Heart left ventricle (tissue), 13 donors: ENCODE measurements around the gene C19orf12.

Experiments
- POLR2A ChIP-seq, 2 donors: fragments of 450-650 bp; IDR thresholded peaks; one replicate each; pipeline ENCODE4 v1.6.1; 2017; ENCODE audit warnings: antibody characterized with exemption in 2 of 2, mild to moderate bottlenecking in 2 of 2, moderate library complexity in 2 of 2
- TF ChIP-seq, protein P1 (sequence below), 12 donors: fragments of 200-600 bp; sonication (generic) in 4 of 12; IDR thresholded peaks; one replicate each; pipeline versions ENCODE4 v1.5.0 to v1.8.0; 2018 to 2022; ENCODE audit warnings: antibody characterized with exemption in 12 of 12, mild to moderate bottlenecking in 5 of 12
- donor health status: ischemic (EF 13 %, LVEDD 7.1; RV severe dilation, severe dysfunction).
- donor health status: DM: no; HTN: yes; CAD: no.
- donor health status: DM: no; HTN: no; CAD: no.
- donor health status: ischemic (EF 25% LVEDD 6.9; RV normal size, moderate dysfunction).
- donor health status: ischemic (EF 25% LVEDD 5.7; RV mildly dilated, moderate dysfunction).
- donor health status: ischemic (EF 35%, LVEDD 5.7; RV mildly dilated, moderate dysfunction).
- donor health status: nonischemic (EF 11% LVEDD 7.7; RV severe dilation, severe dysfunction).
- donor health status: DM: yes; HTN: yes; CAD: no.
- donor health status: PGD.
- donor health status: ischemic (EF 29% LVEDD 5.4; RV normal size, mild dysfunction).
- donor health status: nonischemic (EF 23%, LVEDD 6.1; RV moderate dilation, normal function).

DNA sequence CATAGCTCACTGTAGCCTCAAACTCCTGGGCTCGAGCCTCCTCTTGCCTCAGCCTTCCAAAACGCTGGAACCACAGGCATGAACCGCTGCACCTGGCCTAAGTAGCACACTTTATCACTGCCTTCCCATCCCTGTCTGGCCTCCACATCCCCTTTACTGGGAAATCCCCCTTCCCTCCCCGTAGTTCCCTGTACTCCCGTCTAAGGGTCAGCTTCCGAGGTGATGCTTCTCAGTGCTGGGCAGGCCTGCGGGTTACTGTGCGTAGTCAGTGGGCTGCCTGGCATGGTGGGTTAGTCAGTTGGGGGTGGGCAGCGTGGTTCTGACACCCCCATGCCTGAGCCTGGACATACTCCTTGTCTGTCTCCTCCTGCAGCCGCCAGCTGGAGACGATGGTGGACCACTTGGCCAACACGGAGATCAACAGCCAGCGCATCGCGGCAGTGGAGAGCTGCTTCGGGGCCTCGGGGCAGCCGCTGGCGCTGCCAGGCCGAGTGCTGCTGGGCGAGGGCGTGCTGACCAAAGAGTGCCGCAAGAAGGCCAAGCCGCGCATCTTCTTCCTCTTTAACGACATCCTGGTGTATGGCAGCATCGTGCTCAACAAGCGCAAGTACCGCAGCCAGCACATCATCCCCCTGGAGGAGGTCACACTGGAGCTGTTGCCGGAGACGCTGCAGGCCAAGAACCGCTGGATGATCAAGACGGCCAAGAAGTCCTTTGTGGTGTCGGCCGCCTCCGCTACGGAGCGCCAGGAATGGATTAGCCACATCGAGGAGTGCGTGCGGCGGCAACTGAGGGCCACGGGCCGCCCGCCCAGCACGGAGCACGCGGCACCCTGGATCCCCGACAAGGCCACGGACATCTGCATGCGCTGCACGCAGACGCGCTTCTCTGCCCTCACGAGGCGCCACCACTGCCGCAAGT lies 41.4 kb downstream of the C19orf12 start:
- TF ChIP-seq, protein P1, sequence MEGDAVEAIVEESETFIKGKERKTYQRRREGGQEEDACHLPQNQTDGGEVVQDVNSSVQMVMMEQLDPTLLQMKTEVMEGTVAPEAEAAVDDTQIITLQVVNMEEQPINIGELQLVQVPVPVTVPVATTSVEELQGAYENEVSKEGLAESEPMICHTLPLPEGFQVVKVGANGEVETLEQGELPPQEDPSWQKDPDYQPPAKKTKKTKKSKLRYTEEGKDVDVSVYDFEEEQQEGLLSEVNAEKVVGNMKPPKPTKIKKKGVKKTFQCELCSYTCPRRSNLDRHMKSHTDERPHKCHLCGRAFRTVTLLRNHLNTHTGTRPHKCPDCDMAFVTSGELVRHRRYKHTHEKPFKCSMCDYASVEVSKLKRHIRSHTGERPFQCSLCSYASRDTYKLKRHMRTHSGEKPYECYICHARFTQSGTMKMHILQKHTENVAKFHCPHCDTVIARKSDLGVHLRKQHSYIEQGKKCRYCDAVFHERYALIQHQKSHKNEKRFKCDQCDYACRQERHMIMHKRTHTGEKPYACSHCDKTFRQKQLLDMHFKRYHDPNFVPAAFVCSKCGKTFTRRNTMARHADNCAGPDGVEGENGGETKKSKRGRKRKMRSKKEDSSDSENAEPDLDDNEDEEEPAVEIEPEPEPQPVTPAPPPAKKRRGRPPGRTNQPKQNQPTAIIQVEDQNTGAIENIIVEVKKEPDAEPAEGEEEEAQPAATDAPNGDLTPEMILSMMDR (IDR thresholded peaks at IDR 0.05): no peak
- TF ChIP-seq POLR2A (IDR thresholded peaks at IDR 0.05): no peak
